Effector CD4-positive, alpha-beta T cell (primary cell): ENCODE measurements around the gene COL1A2. TPM values are rescaled to one million over a fixed set of nuclear protein-coding genes. Genes with fewer than 3 reads are reported as not detected.

Source experiments
- DNase-seq: peaks from one replicate; pipeline ENCODE4 v3.0.0-alpha.2; 2020
- total RNA-seq: gene quantifications from one replicate; lab custom pipeline; 2026; lab: John Stamatoyannopoulos, UW

COL1A2 gene
- total RNA-seq = not detected

- peak; percentile 4 for DNase-seq
Measured at GRCh38 chr7:94394437-94395140, at the start of gene COL1A2. COL1A2 (plus strand) TSS chr7:94394895; CDS start chr7:94395032, 137 bp downstream.

GRCh38 chr7:94345907-94346306 is 48.8 kb upstream of the COL1A2 start:
- no peak for DNase-seq

GRCh38 chr7:94348142-94348541 is 46.6 kb upstream of the COL1A2 start:
- DNase-seq = no peak

- DNase-seq = no peak
Measured at GRCh38 chr7:94350734-94351133, 44.0 kb upstream of the COL1A2 start.

GRCh38 chr7:94351703-94352102 is 43.0 kb upstream of the COL1A2 start:
- DNase-seq = no peak

GRCh38 chr7:94352887-94353286 is 41.8 kb upstream of the COL1A2 start:
- no peak for DNase-seq

- DNase-seq = no peak
Measured at GRCh38 chr7:94354953-94355352, 39.7 kb upstream of the COL1A2 start.

- DNase-seq = no peak
Measured at GRCh38 chr7:94355454-94355853, 39.2 kb upstream of the COL1A2 start.

GRCh38 chr7:94357076-94357475 is 37.6 kb upstream of the COL1A2 start:
- DNase-seq = no peak

- DNase-seq = no peak
Measured at GRCh38 chr7:94360926-94361325, 33.8 kb upstream of the COL1A2 start.

- DNase-seq = no peak
Measured at GRCh38 chr7:94362276-94362675, 32.4 kb upstream of the COL1A2 start.

- no peak for DNase-seq
Measured at GRCh38 chr7:94364816-94365215, 29.9 kb upstream of the COL1A2 start.

- no peak for DNase-seq
Measured at GRCh38 chr7:94366163-94366562, 28.5 kb upstream of the COL1A2 start.

- no peak for DNase-seq
Measured at GRCh38 chr7:94366832-94367231, 27.9 kb upstream of the COL1A2 start.

- DNase-seq = no peak
Measured at GRCh38 chr7:94367949-94368348, 26.7 kb upstream of the COL1A2 start.

- no peak for DNase-seq
Measured at GRCh38 chr7:94368371-94368791, 26.3 kb upstream of the COL1A2 start.

GRCh38 chr7:94374231-94374630 is 20.5 kb upstream of the COL1A2 start:
- no peak for DNase-seq

GRCh38 chr7:94374721-94375566 is 19.8 kb upstream of the COL1A2 start:
- DNase-seq = no peak

- no peak for DNase-seq
Measured at GRCh38 chr7:94375691-94376090, 19.0 kb upstream of the COL1A2 start.

- no peak for DNase-seq
Measured at GRCh38 chr7:94376281-94376680, 18.4 kb upstream of the COL1A2 start.

- no peak for DNase-seq
Measured at GRCh38 chr7:94378356-94378755, 16.3 kb upstream of the COL1A2 start.

- DNase-seq = no peak
Measured at GRCh38 chr7:94380264-94380663, 14.4 kb upstream of the COL1A2 start.

GRCh38 chr7:94382132-94382531 is 12.6 kb upstream of the COL1A2 start:
- DNase-seq = no peak

- no peak for DNase-seq
Measured at GRCh38 chr7:94382746-94383145, 11.9 kb upstream of the COL1A2 start.
